GM23338 (cell line): ENCODE measurements around the gene L2HGDH.

Experiments used
- CREB1 ChIP-seq: fragments of 250-450 bp; sonication (Bioruptor Pico); IDR thresholded peaks from 2 replicates; pipeline ENCODE4 v1.5.0; 2020; ENCODE audit warnings: low read depth, mild to moderate bottlenecking, moderate library complexity
- EZH2 ChIP-seq: fragments of 200-600 bp; sonication (generic); IDR thresholded peaks from one replicate; pipeline ENCODE4 v1.8.0; 2017; ENCODE audit warnings: antibody characterized with exemption, mild to moderate bottlenecking, low read depth; ENCODE audit not compliant: unreplicated experiment
- EZH2phosphoT487 ChIP-seq: fragments of 200-600 bp; sonication (generic); IDR thresholded peaks from one replicate; pipeline ENCODE4 v1.8.1; 2018; ENCODE audit warnings: antibody characterized with exemption; ENCODE audit not compliant: unreplicated experiment
- POLR2AphosphoS5 ChIP-seq: IDR thresholded peaks from 2 replicates; pipeline ENCODE4 v1.6.1; 2016; ENCODE audit warnings: antibody characterized with exemption, low read depth
- REST ChIP-seq: IDR thresholded peaks from one replicate; pipeline ENCODE4 v1.6.1; 2018; ENCODE audit warnings: antibody characterized with exemption; ENCODE audit not compliant: unreplicated experiment
- STAT1 ChIP-seq: IDR thresholded peaks from one replicate; pipeline ENCODE4 v1.6.1; 2016; ENCODE audit warnings: antibody characterized with exemption; ENCODE audit not compliant: unreplicated experiment
- ZNF114 ChIP-seq: fragments of 250-450 bp; sonication (Bioruptor Pico); IDR thresholded peaks from 2 replicates; pipeline ENCODE4 v1.5.0; 2020; ENCODE audit warnings: mild to moderate bottlenecking, moderate library complexity
- ZNF331 ChIP-seq: fragments of 250-450 bp; sonication (Bioruptor Pico); IDR thresholded peaks from 2 replicates; pipeline ENCODE4 v1.5.0; 2020; ENCODE audit warnings: low read depth, mild to moderate bottlenecking, moderate library complexity
- TF ChIP-seq, protein P1 (sequence below), 2 experiments: fragments of 200-600 bp in 1 of 2; sonication (generic) in 1 of 2; conservative IDR thresholded peaks; 2 replicates each; pipeline versions ENCODE4 v1.5.1 to v1.6.1; 2016 to 2017; ENCODE audit warnings: antibody characterized with exemption in 2 of 2, low read depth in 2 of 2, mild to moderate bottlenecking in 2 of 2, moderate library complexity in 1 of 2
- TF ChIP-seq, protein P2 (sequence below): fragments of 250-450 bp; sonication (Bioruptor Pico); IDR thresholded peaks from 2 replicates; pipeline ENCODE4 v1.5.0; 2020; ENCODE audit warnings: mild to moderate bottlenecking, moderate library complexity

GRCh38 chr14:50338587-50338986, 26.6 kb upstream of the L2HGDH start:
- TF ChIP-seq, protein P1, sequence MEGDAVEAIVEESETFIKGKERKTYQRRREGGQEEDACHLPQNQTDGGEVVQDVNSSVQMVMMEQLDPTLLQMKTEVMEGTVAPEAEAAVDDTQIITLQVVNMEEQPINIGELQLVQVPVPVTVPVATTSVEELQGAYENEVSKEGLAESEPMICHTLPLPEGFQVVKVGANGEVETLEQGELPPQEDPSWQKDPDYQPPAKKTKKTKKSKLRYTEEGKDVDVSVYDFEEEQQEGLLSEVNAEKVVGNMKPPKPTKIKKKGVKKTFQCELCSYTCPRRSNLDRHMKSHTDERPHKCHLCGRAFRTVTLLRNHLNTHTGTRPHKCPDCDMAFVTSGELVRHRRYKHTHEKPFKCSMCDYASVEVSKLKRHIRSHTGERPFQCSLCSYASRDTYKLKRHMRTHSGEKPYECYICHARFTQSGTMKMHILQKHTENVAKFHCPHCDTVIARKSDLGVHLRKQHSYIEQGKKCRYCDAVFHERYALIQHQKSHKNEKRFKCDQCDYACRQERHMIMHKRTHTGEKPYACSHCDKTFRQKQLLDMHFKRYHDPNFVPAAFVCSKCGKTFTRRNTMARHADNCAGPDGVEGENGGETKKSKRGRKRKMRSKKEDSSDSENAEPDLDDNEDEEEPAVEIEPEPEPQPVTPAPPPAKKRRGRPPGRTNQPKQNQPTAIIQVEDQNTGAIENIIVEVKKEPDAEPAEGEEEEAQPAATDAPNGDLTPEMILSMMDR (conservative IDR thresholded peaks at IDR 0.05; ENCODE audit: low read depth in 2 of 2), result no peak
- no peak for TF ChIP-seq EZH2phosphoT487
- no peak for TF ChIP-seq CREB1 (CRISPR knock-in tag)
- TF ChIP-seq, protein P2, sequence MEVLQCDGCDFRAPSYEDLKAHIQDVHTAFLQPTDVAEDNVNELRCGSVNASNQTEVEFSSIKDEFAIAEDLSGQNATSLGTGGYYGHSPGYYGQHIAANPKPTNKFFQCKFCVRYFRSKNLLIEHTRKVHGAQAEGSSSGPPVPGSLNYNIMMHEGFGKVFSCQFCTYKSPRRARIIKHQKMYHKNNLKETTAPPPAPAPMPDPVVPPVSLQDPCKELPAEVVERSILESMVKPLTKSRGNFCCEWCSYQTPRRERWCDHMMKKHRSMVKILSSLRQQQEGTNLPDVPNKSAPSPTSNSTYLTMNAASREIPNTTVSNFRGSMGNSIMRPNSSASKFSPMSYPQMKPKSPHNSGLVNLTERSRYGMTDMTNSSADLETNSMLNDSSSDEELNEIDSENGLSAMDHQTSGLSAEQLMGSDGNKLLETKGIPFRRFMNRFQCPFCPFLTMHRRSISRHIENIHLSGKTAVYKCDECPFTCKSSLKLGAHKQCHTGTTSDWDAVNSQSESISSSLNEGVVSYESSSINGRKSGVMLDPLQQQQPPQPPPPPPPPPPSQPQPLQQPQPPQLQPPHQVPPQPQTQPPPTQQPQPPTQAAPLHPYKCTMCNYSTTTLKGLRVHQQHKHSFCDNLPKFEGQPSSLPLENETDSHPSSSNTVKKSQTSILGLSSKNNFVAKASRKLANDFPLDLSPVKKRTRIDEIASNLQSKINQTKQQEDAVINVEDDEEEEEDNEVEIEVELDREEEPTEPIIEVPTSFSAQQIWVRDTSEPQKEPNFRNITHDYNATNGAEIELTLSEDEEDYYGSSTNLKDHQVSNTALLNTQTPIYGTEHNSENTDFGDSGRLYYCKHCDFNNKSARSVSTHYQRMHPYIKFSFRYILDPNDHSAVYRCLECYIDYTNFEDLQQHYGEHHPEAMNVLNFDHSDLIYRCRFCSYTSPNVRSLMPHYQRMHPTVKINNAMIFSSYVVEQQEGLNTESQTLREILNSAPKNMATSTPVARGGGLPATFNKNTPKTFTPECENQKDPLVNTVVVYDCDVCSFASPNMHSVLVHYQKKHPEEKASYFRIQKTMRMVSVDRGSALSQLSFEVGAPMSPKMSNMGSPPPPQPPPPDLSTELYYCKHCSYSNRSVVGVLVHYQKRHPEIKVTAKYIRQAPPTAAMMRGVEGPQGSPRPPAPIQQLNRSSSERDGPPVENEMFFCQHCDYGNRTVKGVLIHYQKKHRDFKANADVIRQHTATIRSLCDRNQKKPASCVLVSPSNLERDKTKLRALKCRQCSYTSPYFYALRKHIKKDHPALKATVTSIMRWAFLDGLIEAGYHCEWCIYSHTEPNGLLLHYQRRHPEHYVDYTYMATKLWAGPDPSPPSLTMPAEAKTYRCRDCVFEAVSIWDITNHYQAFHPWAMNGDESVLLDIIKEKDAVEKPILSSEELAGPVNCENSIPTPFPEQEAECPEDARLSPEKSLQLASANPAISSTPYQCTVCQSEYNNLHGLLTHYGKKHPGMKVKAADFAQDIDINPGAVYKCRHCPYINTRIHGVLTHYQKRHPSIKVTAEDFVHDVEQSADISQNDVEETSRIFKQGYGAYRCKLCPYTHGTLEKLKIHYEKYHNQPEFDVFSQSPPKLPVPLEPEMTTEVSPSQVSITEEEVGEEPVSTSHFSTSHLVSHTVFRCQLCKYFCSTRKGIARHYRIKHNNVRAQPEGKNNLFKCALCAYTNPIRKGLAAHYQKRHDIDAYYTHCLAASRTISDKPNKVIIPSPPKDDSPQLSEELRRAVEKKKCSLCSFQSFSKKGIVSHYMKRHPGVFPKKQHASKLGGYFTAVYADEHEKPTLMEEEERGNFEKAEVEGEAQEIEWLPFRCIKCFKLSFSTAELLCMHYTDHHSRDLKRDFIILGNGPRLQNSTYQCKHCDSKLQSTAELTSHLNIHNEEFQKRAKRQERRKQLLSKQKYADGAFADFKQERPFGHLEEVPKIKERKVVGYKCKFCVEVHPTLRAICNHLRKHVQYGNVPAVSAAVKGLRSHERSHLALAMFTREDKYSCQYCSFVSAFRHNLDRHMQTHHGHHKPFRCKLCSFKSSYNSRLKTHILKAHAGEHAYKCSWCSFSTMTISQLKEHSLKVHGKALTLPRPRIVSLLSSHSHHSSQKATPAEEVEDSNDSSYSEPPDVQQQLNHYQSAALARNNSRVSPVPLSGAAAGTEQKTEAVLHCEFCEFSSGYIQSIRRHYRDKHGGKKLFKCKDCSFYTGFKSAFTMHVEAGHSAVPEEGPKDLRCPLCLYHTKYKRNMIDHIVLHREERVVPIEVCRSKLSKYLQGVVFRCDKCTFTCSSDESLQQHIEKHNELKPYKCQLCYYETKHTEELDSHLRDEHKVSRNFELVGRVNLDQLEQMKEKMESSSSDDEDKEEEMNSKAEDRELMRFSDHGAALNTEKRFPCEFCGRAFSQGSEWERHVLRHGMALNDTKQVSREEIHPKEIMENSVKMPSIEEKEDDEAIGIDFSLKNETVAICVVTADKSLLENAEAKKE (CRISPR knock-in tag), result no peak
- no peak for TF ChIP-seq ZNF331 (CRISPR knock-in tag)
- TF ChIP-seq REST, result no peak
- TF ChIP-seq POLR2AphosphoS5, result no peak
- no peak for TF ChIP-seq EZH2
- no peak for TF ChIP-seq STAT1
- no peak for TF ChIP-seq ZNF114 (CRISPR knock-in tag)
